ENCODE results near the gene PARD3.

DNA sequence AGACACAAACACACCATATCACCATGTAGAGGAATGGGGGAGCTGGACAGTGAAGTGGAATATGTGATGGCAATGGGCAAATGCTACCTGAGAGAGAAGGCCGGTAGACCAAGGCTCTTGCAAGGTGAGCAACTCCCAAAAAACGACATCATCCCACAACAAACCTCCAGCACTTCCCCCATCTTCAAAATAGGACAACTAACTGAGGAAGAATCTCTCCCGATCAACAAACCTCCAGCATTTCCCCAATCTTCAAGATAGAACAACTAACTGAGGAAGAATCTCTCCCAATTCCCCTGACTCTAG lies 387.2 kb downstream of the PARD3 start:
- TF ChIP-seq CTCF (IDR thresholded peaks at IDR 0.05) (no peak), POLR2A (IDR thresholded peaks at IDR 0.05) (no peak), EP300 (IDR thresholded peaks at IDR 0.05) (no peak), POLR2AphosphoS5 (IDR thresholded peaks at IDR 0.05) (no peak)
